GM12878 (cell line): ENCODE measurements around the gene TNK1. TPM values are rescaled to one million over a fixed set of nuclear protein-coding genes. Genes with fewer than 3 reads are reported as not detected.

Experiments used
- ATAC-seq: fragments of 200-7000 bp; cut with Tn5 transposase; 3 replicates; pipeline ENCODE4 v1.9.1; 2020; ENCODE audit warnings: mild to moderate bottlenecking, moderate library complexity
- BruUV-seq: library from RNA; stranded (reverse); fragments of 400-500 nt; replicated peaks from 2 replicates; lab custom pipeline; 2021; lab: Mats Ljungman, UMichigan
- CTCF ChIA-PET: fragments of 300-600 bp; sonication (Branson Sonifier 250); formaldehyde crosslinking; extraction: SDS; loops from one replicate; lab custom pipeline; 2021; ENCODE audit warnings: inconsistent platforms; lab: Yijun Ruan, JAX
- POLR2A ChIA-PET: fragments of 350-600 bp; formaldehyde crosslinking; extraction: SDS; loops from one replicate; lab custom pipeline; 2021; ENCODE audit warnings: inconsistent platforms; lab: Charles Lee
- RAD21 ChIA-PET: fragments of 300-600 bp; sonication (Branson Sonifier 250); formaldehyde crosslinking; loops from one replicate; lab custom pipeline; 2023; ENCODE audit warnings: antibody characterized with exemption; ENCODE audit not compliant: unreplicated experiment; lab: Charles Lee
- SMC1A ChIA-PET: fragments of 300-600 bp; sonication (Branson Sonifier 250); formaldehyde crosslinking; loops from one replicate; lab custom pipeline; 2023; ENCODE audit not compliant: unreplicated experiment, uncharacterized antibody; lab: Charles Lee
- DNase-seq: peaks from one replicate; pipeline ENCODE4 v3.0.0-alpha.2; 2011; ENCODE audit warnings: low read depth, low spot score
- FAIRE-seq: peaks from 3 replicates; lab custom pipeline; 2011; peaks lifted over from hg19 to GRCh38; lab: Jason Lieb, UNC
- H2AFZ ChIP-seq: 2 replicates; pipeline ENCODE4 v1.6.0; 2011; ENCODE audit warnings: low read depth, low read length, control low read depth; ENCODE audit not compliant: control insufficient read depth
- H3K27ac ChIP-seq: 2 replicates; pipeline ENCODE4 v1.5.1; 2011; ENCODE audit warnings: control low read depth; ENCODE audit not compliant: control insufficient read depth, insufficient read depth
- H3K27me3 ChIP-seq, 2 experiments: replicated peaks in 1 of 2; 2 replicates each; pipeline versions ENCODE4 v1.6.0 to v1.6.1; 2011; ENCODE audit warnings: low read length in 1 of 2; ENCODE audit not compliant: control insufficient read depth in 2 of 2, insufficient read depth in 2 of 2
- H3K36me3 ChIP-seq, 2 experiments: 2 replicates each; pipeline ENCODE4 v1.5.1; 2011; ENCODE audit warnings: low read length in 1 of 2; ENCODE audit not compliant: control insufficient read depth in 2 of 2, insufficient read depth in 2 of 2
- H3K4me1 ChIP-seq: 2 replicates; pipeline ENCODE4 v1.6.1; 2011; ENCODE audit warnings: mild to moderate bottlenecking, low read length, moderate library complexity, mixed read lengths; ENCODE audit not compliant: control insufficient read depth, insufficient read depth
- H3K4me2 ChIP-seq: 2 replicates; pipeline ENCODE4 v1.6.0; 2011; ENCODE audit warnings: control low read depth; ENCODE audit not compliant: control insufficient read depth, insufficient read depth
- H3K4me3 ChIP-seq: fragments of 200-600 bp; sonication (generic); 2 replicates; pipeline ENCODE4 v1.5.1; 2016
- H3K79me2 ChIP-seq: 2 replicates; pipeline ENCODE4 v1.6.0; 2011; ENCODE audit warnings: low read length; ENCODE audit not compliant: control insufficient read depth, insufficient read depth
- H3K9ac ChIP-seq: 2 replicates; pipeline ENCODE4 v1.8.0; 2011; ENCODE audit warnings: low read length, control low read depth, mixed read lengths; ENCODE audit not compliant: control insufficient read depth, insufficient read depth
- H3K9me3 ChIP-seq: replicated peaks from 3 replicates; pipeline ENCODE4 v1.5.1; 2011; ENCODE audit warnings: mild to moderate bottlenecking, low read length; ENCODE audit not compliant: control insufficient read depth, insufficient read depth
- H4K20me1 ChIP-seq: 2 replicates; pipeline ENCODE4 v1.6.0; 2011; ENCODE audit not compliant: control insufficient read depth, insufficient read depth
- CHD2 ChIP-seq: IDR thresholded peaks from 2 replicates; pipeline ENCODE4 v1.6.1; 2011; ENCODE audit warnings: low read depth, low read length, improper control_type of control experiment, borderline replicate concordance
- FOS ChIP-seq: IDR thresholded peaks from 3 replicates; pipeline ENCODE4 v1.6.1; 2011; ENCODE audit warnings: borderline replicate concordance; ENCODE audit not compliant: insufficient read length; ENCODE audit errors: extremely low read depth
- HDAC2 ChIP-seq: fragments of 200-600 bp; sonication (generic); IDR thresholded peaks from 2 replicates; pipeline ENCODE4 v1.6.1; 2017
- IRF4 ChIP-seq: IDR thresholded peaks from 2 replicates; pipeline ENCODE4 v1.6.1; 2011; ENCODE audit warnings: low read depth, low read length
- MEF2B ChIP-seq: fragments of 450-650 bp; IDR thresholded peaks from 2 replicates; pipeline ENCODE4 v1.6.1; 2018; ENCODE audit warnings: mild to moderate bottlenecking, moderate library complexity; ENCODE audit not compliant: partially characterized antibody, poor library complexity, severe bottlenecking
- SUZ12 ChIP-seq: fragments of 200-600 bp; sonication (generic); IDR thresholded peaks from one replicate; pipeline ENCODE4 v1.6.1; 2018; ENCODE audit warnings: antibody characterized with exemption, mild to moderate bottlenecking; ENCODE audit not compliant: unreplicated experiment
- WGBS: methylation state at CpG from one replicate; pipeline ENCODE4 v1.1.6; 2016; ENCODE audit warnings: low lambda C conversion rate; ENCODE audit not compliant: insufficient replicate concordance, insufficient coverage; ENCODE audit errors: missing lambda C conversion rate; 5-methylcytosine and 5-hydroxymethylcytosine counted together
- in situ Hi-C: fragments of 300-500 bp; cut with MboI; formaldehyde crosslinking; loops from 9 replicates; pipeline ENCODE4 v1.14.3; 2018; ENCODE audit warnings: mixed read lengths
- intact Hi-C: fragments of 100-400 bp; cut with micrococcal nuclease; formaldehyde crosslinking; loops from one replicate; pipeline ENCODE4 v1.14.2; 2022; ENCODE audit not compliant: unreplicated experiment
- polyA plus RNA-seq, 11 experiments: library from polyadenylated mRNA; depleted of rRNA in 4 of 11; unstranded in 6 of 11; stranded (reverse) in 5 of 11; fragments of >200 nt; fragmentation: Nextera tagmentation in 4 of 11; fragmentation: Illumina TruSeq in 1 of 11; extraction: Ambion mirVana in 4 of 11; extraction: Trizol in 1 of 11; gene quantifications; 1 replicate in 1 of 11; 2 replicates in 10 of 11; pipeline versions ENCODE4 v1.2.1 to v1.2.3, GENCODE V29; 2011 to 2016; ENCODE audit warnings: inconsistent platforms in 2 of 11, missing spikeins in 2 of 11, low read depth in 1 of 11
- total RNA-seq, 4 experiments: library from RNA; depleted of rRNA in 3 of 4; stranded (reverse); fragments of >200 nt in 3 of 4; fragmentation: Illumina TruSeq in 1 of 4; extraction: Trizol in 1 of 4; gene quantifications; 2 replicates each; pipeline versions ENCODE4 v1.2.1 to v1.2.3, GENCODE V29; 2013 to 2021
- TF ChIP-seq, protein P1 (sequence below): IDR thresholded peaks from 2 replicates; pipeline ENCODE4 v1.6.1; 2011; ENCODE audit warnings: borderline replicate concordance, low read depth, mild to moderate bottlenecking, moderate library complexity, mixed read lengths, low read length; ENCODE audit not compliant: insufficient read depth; ENCODE audit errors: extremely low read length
- TF ChIP-seq, protein P2 (sequence below): IDR thresholded peaks from 2 replicates; pipeline ENCODE4 v1.6.1; 2012; ENCODE audit warnings: low read length, inconsistent platforms

Gene TNK1
- total and polyA plus RNA-seq, 10 of the 15 experiments (the other 5 are each of a cell fraction or from before 2014, with no cell fraction given), result 0.06 to 2.5 (median 0.70) TPM

- no peak for DNase-seq
- RAD21 ChIA-PET, result no interaction called here
- H3K27me3 ChIP-seq, result no peaks in the 10 kb centered on the region
- no peak for ATAC-seq
- no peak for FAIRE-seq
- CTCF ChIA-PET, result interaction anchor here (1.0 to 3.5 kb wide), 4 partner anchors 69 to 232 kb away, joined by 3 to 47 read pairs (median 21); partner anchors contain the start of genes SENP3 and SOX15
- SMC1A ChIA-PET, result interaction anchor here (1.4 kb wide), 1 partner anchor 61 kb away, joined by 3 read pairs; no protein-coding TSS in a partner anchor
- WGBS, result 4% methylated on average over 2 of the region's 2 CpGs
- H3K79me2 ChIP-seq, result peaks cover 5% of the 10 kb centered on the region
- no peak overlapping the region for H3K4me3 ChIP-seq
- intact Hi-C loops (loop anchor here (2.0 kb wide), 1 partner anchor 203 kb away; the partner anchor contains the start of gene SENP3), in situ Hi-C loops (no loop called here)
- no peaks in the 10 kb centered on the region for H4K20me1 ChIP-seq
- no peak overlapping the region for H3K4me2 ChIP-seq
- POLR2A ChIA-PET, result no interaction called here
- H3K4me1 ChIP-seq, result peaks cover 18% of the 10 kb centered on the region
- no peak overlapping the region for H3K27ac ChIP-seq
- no peaks in the 10 kb centered on the region for H3K9me3 ChIP-seq
- no peak overlapping the region for H3K9ac ChIP-seq
- no peaks in the 10 kb centered on the region for H3K36me3 ChIP-seq
- TF ChIP-seq SUZ12 (no peak), CHD2 (no peak), MEF2B (no peak), FOS (no peak), IRF4 (no peak), HDAC2 (no peak)
- TF ChIP-seq, protein P1, sequence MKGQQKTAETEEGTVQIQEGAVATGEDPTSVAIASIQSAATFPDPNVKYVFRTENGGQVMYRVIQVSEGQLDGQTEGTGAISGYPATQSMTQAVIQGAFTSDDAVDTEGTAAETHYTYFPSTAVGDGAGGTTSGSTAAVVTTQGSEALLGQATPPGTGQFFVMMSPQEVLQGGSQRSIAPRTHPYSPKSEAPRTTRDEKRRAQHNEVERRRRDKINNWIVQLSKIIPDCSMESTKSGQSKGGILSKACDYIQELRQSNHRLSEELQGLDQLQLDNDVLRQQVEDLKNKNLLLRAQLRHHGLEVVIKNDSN, result no peak
- TF ChIP-seq, protein P2, sequence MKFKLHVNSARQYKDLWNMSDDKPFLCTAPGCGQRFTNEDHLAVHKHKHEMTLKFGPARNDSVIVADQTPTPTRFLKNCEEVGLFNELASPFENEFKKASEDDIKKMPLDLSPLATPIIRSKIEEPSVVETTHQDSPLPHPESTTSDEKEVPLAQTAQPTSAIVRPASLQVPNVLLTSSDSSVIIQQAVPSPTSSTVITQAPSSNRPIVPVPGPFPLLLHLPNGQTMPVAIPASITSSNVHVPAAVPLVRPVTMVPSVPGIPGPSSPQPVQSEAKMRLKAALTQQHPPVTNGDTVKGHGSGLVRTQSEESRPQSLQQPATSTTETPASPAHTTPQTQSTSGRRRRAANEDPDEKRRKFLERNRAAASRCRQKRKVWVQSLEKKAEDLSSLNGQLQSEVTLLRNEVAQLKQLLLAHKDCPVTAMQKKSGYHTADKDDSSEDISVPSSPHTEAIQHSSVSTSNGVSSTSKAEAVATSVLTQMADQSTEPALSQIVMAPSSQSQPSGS, result no peak
- no TSS peak for BruUV-seq
- no peak overlapping the region for H2AFZ ChIP-seq
Observed at GRCh38 chr17:7357381-7357780, 23.5 kb upstream of the TNK1 start.
